HTR-8/SVneo (cell line): ENCODE data around the gene FGFR1OP2.
"Not testable (repeated sequence)": the region's sequence is repeated elsewhere in the genome, so short reads cannot be mapped to it uniquely, and the experiment has no call there.

Experiments
- DNase-seq: peaks from one replicate; pipeline ENCODE4 v3.0.0; 2011; ENCODE audit warnings: low spot score, mixed read lengths; ENCODE audit not compliant: insufficient read length
- FAIRE-seq: peaks from 2 replicates; lab custom pipeline; 2011; peaks lifted over from hg19 to GRCh38; lab: Jason Lieb, UNC

The FGFR1OP2 gene

GRCh38 chr12:26940516-26941214, 2.4 kb downstream of the FGFR1OP2 start:
- no peak for FAIRE-seq

DNA sequence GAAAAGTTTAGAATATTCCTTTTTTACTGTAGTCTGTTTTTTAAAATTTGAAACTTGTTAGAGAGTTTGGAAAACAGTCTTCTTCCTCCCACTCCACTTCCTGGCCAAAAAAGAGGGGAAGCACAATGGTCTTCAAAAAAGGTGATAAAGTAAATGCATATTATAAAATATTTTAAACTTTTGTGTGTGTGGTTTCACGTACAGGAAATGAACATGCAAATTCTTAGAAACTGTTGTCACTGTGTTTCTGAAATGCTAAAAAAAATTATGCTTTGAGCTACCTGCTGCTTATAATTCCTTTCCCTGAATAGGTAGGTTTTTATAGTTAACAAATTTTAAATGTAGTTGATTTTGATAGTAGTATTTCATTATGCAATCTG, 2.9 kb downstream of the FGFR1OP2 start:
- DNase-seq (no peak), FAIRE-seq (no peak)

More at GRCh38 chr12:26940516-26941214, 2.4 kb downstream of the FGFR1OP2 start:
- no peak for DNase-seq

GRCh38 chr12:26948309-26948708, 10.0 kb downstream of the FGFR1OP2 start:
- DNase-seq: no peak

DNA sequence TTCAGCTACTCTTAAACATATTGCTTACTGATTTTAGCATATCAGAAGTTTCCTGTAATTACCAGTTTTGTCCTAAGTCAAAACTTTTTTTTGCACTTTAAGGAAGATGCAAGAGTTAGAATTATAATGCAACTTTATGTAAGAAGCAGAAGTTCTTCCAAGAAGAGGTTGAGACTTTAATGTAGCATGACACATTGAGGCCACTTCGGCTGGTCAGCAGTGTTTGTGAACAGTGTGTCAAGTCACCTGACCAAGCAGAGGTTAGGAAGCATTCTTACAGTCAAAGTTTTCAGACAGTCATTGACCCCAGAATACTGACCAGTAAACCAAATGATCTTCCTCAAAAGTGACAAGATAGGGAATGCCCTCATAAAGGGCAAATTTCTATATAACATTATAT, 15.2 kb downstream of the FGFR1OP2 start:
- FAIRE-seq (peak; percentile 66), DNase-seq (no peak)

More at GRCh38 chr12:26948309-26948708, 10.0 kb downstream of the FGFR1OP2 start:
- no peak for FAIRE-seq

GRCh38 chr12:26954027-26954426, 15.8 kb downstream of the FGFR1OP2 start:
- no peak for FAIRE-seq
- no peak for DNase-seq

DNA sequence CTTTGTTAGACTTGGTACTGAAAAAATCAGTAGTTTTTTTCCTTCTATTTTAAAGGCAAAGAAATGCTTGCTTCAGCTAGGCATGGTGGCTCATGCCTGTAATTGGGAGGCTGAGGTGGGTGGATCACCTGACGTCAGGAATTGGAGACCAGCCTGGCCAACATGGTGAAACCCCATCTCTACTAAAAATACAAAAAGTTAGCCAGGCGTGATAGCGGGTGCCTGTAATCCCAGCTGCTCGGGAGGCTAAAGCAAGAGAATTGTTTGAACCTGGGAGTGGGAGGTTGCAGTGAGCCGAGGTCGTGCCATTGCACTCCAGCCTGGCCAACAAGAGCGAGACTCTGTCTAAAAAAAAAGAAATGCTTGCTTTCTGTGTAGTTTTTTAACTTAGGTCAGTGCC, 23.1 kb downstream of the FGFR1OP2 start:
- FAIRE-seq, DNase-seq: not testable (repeated sequence)

DNA sequence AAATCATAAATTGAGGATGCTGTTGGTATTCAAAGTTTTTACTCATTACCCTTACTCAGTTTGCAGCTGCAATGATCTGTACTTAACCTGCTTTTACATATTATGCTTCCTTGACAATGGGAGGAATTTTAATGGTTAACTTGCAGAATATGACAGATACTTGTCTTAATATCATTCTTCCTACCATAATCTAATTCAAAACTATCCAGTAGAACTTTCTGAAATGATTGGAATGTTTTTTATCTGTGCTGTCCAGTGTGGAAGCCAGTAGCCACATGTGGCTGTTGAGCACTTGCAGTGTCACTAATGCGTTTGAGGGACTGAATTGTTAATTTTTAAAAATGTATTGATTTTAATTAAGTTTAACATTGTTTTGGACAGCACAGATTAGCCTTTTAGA, 23.5 kb downstream of the FGFR1OP2 start:
- FAIRE-seq (no peak), DNase-seq (no peak)

DNA sequence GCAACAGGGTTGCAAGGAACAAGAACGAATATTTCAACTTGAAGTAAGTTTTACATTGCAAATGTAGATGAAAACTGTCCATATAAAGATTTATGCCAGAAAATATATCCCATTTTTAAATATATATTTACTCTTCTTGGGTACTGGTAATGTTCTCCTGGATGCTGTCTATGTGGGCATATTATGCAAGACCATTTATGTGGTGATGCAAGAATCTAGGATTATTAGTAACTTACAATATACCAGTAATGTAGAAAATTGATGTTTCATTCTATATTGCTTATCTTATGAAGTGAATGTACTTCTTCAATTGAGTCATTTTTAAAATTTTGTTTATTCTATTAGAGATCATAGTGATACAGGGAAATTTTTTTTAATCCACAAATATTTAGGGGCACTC, 25.1 kb downstream of the FGFR1OP2 start:
- DNase-seq (no peak), FAIRE-seq (no peak)

- FAIRE-seq (peak; percentile 66), DNase-seq (no peak)
Measured at GRCh38 chr12:26966842-26967241, 28.6 kb downstream of the FGFR1OP2 start.

DNA sequence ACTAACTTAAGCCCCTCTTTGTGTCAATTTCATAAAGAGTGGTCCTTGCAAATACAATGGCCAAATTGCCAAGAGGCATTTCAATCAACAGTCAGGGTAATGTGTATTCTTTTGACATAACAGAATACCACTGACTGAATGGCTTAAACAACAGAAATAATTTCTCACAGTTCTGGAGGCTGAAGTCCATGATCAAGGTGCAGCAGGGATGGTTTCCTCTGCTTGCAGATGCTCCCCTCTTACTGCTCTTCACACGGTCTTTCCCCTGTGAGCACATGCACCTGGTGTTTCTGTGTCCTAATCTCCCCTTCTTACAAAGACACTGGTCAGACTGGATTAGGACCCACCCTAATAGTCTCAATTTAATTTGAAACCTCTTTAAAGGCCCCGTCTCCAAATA, 31.9 kb downstream of the FGFR1OP2 start:
- FAIRE-seq (peak; percentile 68), DNase-seq (no peak)

DNA sequence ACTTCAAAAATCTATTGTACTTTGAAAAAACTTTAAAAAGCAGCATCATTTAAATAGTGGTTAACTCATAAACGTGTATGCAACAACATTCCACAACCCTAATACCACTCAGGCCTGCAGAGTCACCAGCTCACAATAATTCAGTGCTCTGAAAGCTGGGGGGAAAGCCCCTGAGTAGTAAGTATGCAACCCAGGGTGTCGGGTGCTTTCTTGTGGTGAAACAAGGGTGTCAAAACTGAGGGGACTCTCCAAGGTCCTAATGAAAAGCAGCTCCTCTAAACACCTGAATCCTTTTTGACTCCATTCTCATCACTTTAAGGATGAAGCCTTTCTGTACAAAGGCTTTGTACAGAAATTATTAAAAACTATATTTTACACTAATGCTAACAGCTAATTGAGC, 33.7 kb downstream of the FGFR1OP2 start:
- FAIRE-seq (no peak), DNase-seq (no peak)

DNA sequence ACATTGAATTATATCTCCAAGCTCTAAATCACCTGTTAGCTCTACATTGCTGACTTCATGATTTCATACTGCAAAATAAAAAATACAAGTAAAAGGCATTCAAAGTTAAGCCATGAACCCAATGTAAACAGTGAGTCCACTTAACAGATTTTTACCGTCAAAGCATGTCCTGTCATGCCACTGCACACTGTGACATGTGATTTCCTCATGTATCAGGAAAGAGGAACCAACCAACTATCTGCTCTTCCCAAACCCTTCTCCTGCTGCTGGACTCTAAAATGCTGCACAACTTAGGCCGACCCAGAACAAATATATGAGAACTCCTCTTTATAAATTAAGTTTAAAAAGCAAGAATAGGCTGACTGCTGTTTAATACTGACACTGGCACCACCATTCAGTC, 38.4 kb downstream of the FGFR1OP2 start:
- no peak for FAIRE-seq

DNA sequence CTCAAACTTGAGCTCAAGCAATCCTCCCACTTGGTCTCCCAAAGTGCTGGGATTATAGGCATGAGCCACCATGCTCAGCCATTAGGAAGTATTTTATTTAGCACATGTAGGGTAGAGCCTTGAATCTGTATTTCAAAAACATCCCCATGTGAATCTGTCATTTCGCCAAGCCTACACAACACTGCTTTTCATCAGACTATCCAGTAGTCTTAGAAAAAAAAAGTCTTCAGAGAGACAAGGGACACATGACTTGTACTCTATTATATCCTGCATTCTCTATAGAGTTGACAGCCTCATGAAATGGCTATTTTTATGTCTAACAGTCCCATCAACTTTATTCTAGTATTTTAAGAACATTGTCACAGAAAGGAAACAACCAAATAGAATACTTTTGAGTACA, 40.5 kb downstream of the FGFR1OP2 start:
- DNase-seq (no peak), FAIRE-seq (no peak)

More for the DNA sequence above, 38.4 kb downstream of the FGFR1OP2 start:
- no peak for DNase-seq

DNA sequence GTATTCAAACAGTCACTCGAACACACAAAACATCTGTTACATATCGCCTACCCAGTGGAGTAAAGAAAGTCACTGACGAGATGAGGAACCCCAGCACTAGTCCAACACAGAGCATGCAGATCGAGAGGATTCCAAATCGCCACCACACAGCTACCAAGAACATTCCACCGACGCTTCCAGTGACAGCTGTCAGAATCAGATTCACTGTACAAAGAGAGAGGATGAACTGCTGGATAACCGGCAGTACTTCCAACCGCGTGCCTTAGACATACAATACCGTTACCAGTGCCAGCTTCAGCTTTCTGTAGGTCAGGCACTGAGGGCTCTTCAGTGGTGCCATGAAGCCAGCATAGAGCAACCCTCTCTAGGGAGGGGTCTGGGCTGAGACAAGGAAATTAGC, 41.5 kb downstream of the FGFR1OP2 start:
- no peak for DNase-seq
- FAIRE-seq: peak; percentile 20

DNA sequence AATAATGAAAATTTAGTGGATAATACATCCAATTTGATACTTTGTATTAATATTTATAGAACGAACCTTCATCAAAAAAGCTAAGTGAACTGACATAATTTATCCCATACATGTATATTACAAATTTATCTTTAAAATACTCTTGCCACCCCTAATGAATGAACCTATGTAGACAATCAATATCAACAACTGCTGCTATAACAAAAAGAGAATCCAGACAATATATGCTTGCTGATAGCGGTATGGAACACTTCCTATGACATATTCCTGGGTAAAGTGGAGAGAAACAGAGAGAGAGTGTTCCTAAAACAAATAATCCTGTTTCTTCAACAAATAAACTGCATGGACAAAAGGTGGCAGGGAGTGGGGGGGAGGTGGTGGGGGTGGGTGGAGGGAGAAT, 44.6 kb downstream of the FGFR1OP2 start:
- DNase-seq: no peak

GRCh38 chr12:26987634-26988424, 49.6 kb downstream of the FGFR1OP2 start:
- DNase-seq (no peak), FAIRE-seq (no peak)

More for the DNA sequence above, 44.6 kb downstream of the FGFR1OP2 start:
- no peak for FAIRE-seq

DNA sequence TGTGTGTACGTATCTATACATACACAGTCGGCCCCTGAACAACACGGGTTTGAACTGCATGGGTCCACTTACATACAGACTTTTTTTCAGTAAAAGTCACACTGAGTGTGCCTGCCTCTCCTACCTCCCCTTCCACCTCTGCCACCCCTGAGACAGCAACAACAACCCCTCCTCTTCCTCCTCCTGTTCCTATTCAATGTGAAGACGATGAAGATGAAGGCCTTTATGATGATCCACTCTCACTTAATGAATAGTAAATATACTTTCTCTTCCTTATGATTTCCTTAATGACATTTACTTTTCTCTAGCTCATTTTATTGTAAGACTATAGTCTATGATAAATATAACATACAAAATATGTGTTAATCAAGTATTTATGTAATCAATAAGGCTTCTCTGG, 50.4 kb downstream of the FGFR1OP2 start:
- no peak for FAIRE-seq
- DNase-seq: no peak

GRCh38 chr12:26989873-26990272, 51.6 kb downstream of the FGFR1OP2 start:
- no peak for DNase-seq
- no peak for FAIRE-seq

GRCh38 chr12:26991826-26992225, 53.6 kb downstream of the FGFR1OP2 start:
- FAIRE-seq (peak; percentile 26), DNase-seq (no peak)

DNA sequence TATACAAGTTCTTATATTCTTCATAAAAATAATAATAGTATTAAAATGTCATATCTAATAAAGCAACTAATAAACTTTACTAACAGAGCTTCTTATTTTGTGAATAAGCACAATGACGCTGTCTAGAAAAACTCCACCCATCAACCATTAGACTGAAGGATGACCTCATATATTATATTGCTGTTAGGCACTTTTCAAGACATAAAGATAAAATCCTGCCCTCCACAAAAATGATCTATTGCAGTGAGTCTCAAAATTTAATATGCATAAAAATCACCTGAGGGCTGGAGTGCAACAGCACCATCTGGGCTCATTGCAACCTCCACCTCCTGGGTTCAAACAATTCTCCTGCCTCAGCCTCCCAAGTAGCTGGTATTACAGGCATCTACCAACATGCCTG, 55.8 kb downstream of the FGFR1OP2 start:
- DNase-seq: no peak
- no peak for FAIRE-seq

- FAIRE-seq (no peak), DNase-seq (no peak)
Measured at GRCh38 chr12:26995706-26996105, 57.4 kb downstream of the FGFR1OP2 start.

- FAIRE-seq (no peak), DNase-seq (no peak)
Measured at GRCh38 chr12:26997003-26997402, 58.7 kb downstream of the FGFR1OP2 start.
